HepG2 (cell line): ENCODE measurements around the gene MARCO. TPM values are rescaled to one million over a fixed set of nuclear protein-coding genes. Genes with fewer than 3 reads are reported as not detected.

ENCODE experiments used
- ATAC-seq: fragments of 200-7000 bp; cut with Tn5 transposase; 3 replicates; pipeline ENCODE4 v1.9.1; 2020; ENCODE audit warnings: mild to moderate bottlenecking, moderate library complexity
- BruUV-seq: library from RNA; stranded (reverse); fragments of 400-500 nt; replicated peaks from 2 replicates; lab custom pipeline; 2021; lab: Mats Ljungman, UMichigan
- CTCF ChIA-PET: fragments of 300-600 bp; formaldehyde crosslinking; extraction: SDS; loops from one replicate; lab custom pipeline; 2021; ENCODE audit warnings: low total read pairs, inconsistent platforms, low intra/inter-chr PET ratio; lab: Yijun Ruan, JAX
- POLR2A ChIA-PET: fragments of 350-600 bp; sonication (Branson Sonifier 250); formaldehyde crosslinking; loops from one replicate; lab custom pipeline; 2020; ENCODE audit warnings: antibody characterized with exemption, inconsistent platforms; lab: Yijun Ruan, JAX
- DNase-seq: peaks from one replicate; pipeline ENCODE4 v3.0.0-alpha.2; 2015; ENCODE audit warnings: low spot score
- FAIRE-seq: peaks from 3 replicates; lab custom pipeline; 2011; peaks lifted over from hg19 to GRCh38; lab: Jason Lieb, UNC
- H2AFZ ChIP-seq: one replicate; pipeline ENCODE4 v1.6.1; 2011; ENCODE audit warnings: low read length, inconsistent platforms
- H3K27ac ChIP-seq: fragments of 300-600 bp; 3 replicates; pipeline ENCODE4 v1.8.0; 2011; ENCODE audit warnings: mixed run types, mild to moderate bottlenecking, mixed read lengths, low read length, inconsistent platforms; ENCODE audit not compliant: insufficient read depth; ENCODE audit errors: extremely low read length
- H3K27me3 ChIP-seq, 2 experiments: fragments of 200-600 bp in 1 of 2; 2 replicates in 1 of 2; 3 replicates in 1 of 2; pipeline versions ENCODE4 v1.6.0 to v1.8.0; 2011; ENCODE audit warnings: low read length in 2 of 2, mild to moderate bottlenecking in 2 of 2, moderate library complexity in 2 of 2, inconsistent platforms in 1 of 2; ENCODE audit not compliant: insufficient read depth in 2 of 2, control insufficient read depth in 1 of 2
- H3K36me3 ChIP-seq, 2 experiments: fragments of 200-600 bp in 1 of 2; replicated peaks in 1 of 2; 2 replicates in 1 of 2; 3 replicates in 1 of 2; pipeline versions ENCODE4 v1.5.1 to v1.8.0; 2011; ENCODE audit warnings: low read length in 2 of 2, inconsistent platforms in 1 of 2; ENCODE audit not compliant: insufficient read depth in 2 of 2, control insufficient read depth in 1 of 2
- H3K4me1 ChIP-seq: 2 replicates; pipeline ENCODE4 v1.5.1; 2012; ENCODE audit warnings: low read length, inconsistent platforms; ENCODE audit not compliant: insufficient read depth
- H3K4me2 ChIP-seq: 2 replicates; pipeline ENCODE4 v1.6.0; 2011; ENCODE audit warnings: low read depth, low read length, inconsistent platforms
- H3K4me3 ChIP-seq, 3 experiments: fragments of 200-600 bp in 1 of 3; sonication (generic), shearing (Covaris generic) in 1 of 3; replicated peaks in 1 of 3; 2 replicates each; pipeline ENCODE4 v1.5.1; 2011 to 2016; ENCODE audit warnings: low read length in 3 of 3, inconsistent platforms in 2 of 3, low read depth in 2 of 3, mild to moderate bottlenecking in 2 of 3, control low read depth in 1 of 3, mixed read lengths in 1 of 3; ENCODE audit not compliant: insufficient read depth in 1 of 3
- H3K79me2 ChIP-seq: one replicate; pipeline ENCODE4 v1.6.1; 2011; ENCODE audit warnings: low read length, inconsistent platforms; ENCODE audit not compliant: insufficient read depth
- H3K9ac ChIP-seq: 2 replicates; pipeline ENCODE4 v1.6.0; 2011; ENCODE audit warnings: mild to moderate bottlenecking, low read depth, low read length, inconsistent platforms; ENCODE audit not compliant: insufficient read depth
- H3K9me3 ChIP-seq: 2 replicates; pipeline ENCODE4 v1.5.1; 2012; ENCODE audit warnings: mild to moderate bottlenecking, low read length
- H4K20me1 ChIP-seq: 2 replicates; pipeline ENCODE4 v1.6.0; 2011; ENCODE audit warnings: inconsistent platforms, mild to moderate bottlenecking, low read length, moderate library complexity; ENCODE audit not compliant: insufficient read depth
- CHD2 ChIP-seq: IDR thresholded peaks from 2 replicates; pipeline ENCODE4 v1.6.1; 2011; ENCODE audit warnings: low read depth, low read length, improper control_type of control experiment
- EED ChIP-seq: sonication (generic); formaldehyde crosslinking; IDR thresholded peaks from 2 replicates; pipeline ENCODE4 v1.5.0; 2020; ENCODE audit warnings: mild to moderate bottlenecking, missing genetic modification reagents
- FOXM1 ChIP-seq: sonication (generic); formaldehyde crosslinking; IDR thresholded peaks from 2 replicates; pipeline ENCODE4 v1.5.0; 2020; ENCODE audit warnings: missing genetic modification reagents
- GLMP ChIP-seq: sonication (generic); formaldehyde crosslinking; IDR thresholded peaks from 2 replicates; pipeline ENCODE4 v1.9.0; 2021; ENCODE audit warnings: missing genetic modification reagents, mild to moderate bottlenecking, borderline replicate concordance
- HIVEP1 ChIP-seq: sonication (generic); formaldehyde crosslinking; IDR thresholded peaks from 2 replicates; pipeline ENCODE4 v1.4.0; 2020; ENCODE audit warnings: mild to moderate bottlenecking, missing genetic modification reagents
- MXD1 ChIP-seq: sonication (generic); formaldehyde crosslinking; IDR thresholded peaks from 2 replicates; pipeline ENCODE4 v1.4.0; 2020; ENCODE audit warnings: mild to moderate bottlenecking, missing genetic modification reagents
- NONO ChIP-seq, 2 experiments: fragments of 450-650 bp in 1 of 2; sonication (generic) in 1 of 2; formaldehyde crosslinking in 1 of 2; IDR thresholded peaks in 1 of 2; conservative IDR thresholded peaks in 1 of 2; 2 replicates each; pipeline versions ENCODE4 v1.6.1 to v1.8.0; 2017 to 2022; ENCODE audit warnings: mild to moderate bottlenecking in 1 of 2, missing genetic modification reagents in 1 of 2, moderate library complexity in 1 of 2
- NR2C2 ChIP-seq: sonication (generic); formaldehyde crosslinking; IDR thresholded peaks from 2 replicates; pipeline ENCODE4 v1.4.0; 2020; ENCODE audit warnings: missing genetic modification reagents, mild to moderate bottlenecking, moderate library complexity, borderline replicate concordance
- SMAD1 ChIP-seq: sonication (generic); formaldehyde crosslinking; IDR thresholded peaks from 2 replicates; pipeline ENCODE4 v1.4.0; 2020; ENCODE audit warnings: missing genetic modification reagents, low read depth, mild to moderate bottlenecking, borderline replicate concordance
- XBP1 ChIP-seq: sonication (generic); formaldehyde crosslinking; IDR thresholded peaks from 2 replicates; pipeline ENCODE4 v1.5.0; 2020; ENCODE audit warnings: missing genetic modification reagents
- ZFP37 ChIP-seq: sonication (generic); formaldehyde crosslinking; IDR thresholded peaks from 2 replicates; pipeline ENCODE4 v1.4.0; 2020; ENCODE audit warnings: missing genetic modification reagents, borderline replicate concordance
- ZHX1 ChIP-seq: sonication (generic); formaldehyde crosslinking; IDR thresholded peaks from 2 replicates; pipeline ENCODE4 v1.8.1; 2022; ENCODE audit warnings: low read depth, mild to moderate bottlenecking, missing genetic modification reagents
- ZNF281 ChIP-seq: sonication (generic); formaldehyde crosslinking; IDR thresholded peaks from 2 replicates; pipeline ENCODE4 v1.4.0; 2020; ENCODE audit warnings: missing genetic modification reagents, borderline replicate concordance
- ZNF468 ChIP-seq: sonication (generic); formaldehyde crosslinking; IDR thresholded peaks from 2 replicates; pipeline ENCODE4 v1.8.0; 2022; ENCODE audit warnings: mild to moderate bottlenecking, moderate library complexity, missing genetic modification reagents
- ZNF709 ChIP-seq: sonication (generic); formaldehyde crosslinking; IDR thresholded peaks from 2 replicates; pipeline ENCODE4 v1.5.0; 2020; ENCODE audit warnings: mild to moderate bottlenecking, missing genetic modification reagents
- ZNF766 ChIP-seq: sonication (generic); formaldehyde crosslinking; IDR thresholded peaks from 2 replicates; pipeline ENCODE4 v1.5.0; 2020; ENCODE audit warnings: missing genetic modification reagents, borderline replicate concordance
- ZSCAN29 ChIP-seq: sonication (generic); formaldehyde crosslinking; conservative IDR thresholded peaks from 2 replicates; pipeline ENCODE4 v1.4.0; 2020; ENCODE audit warnings: mild to moderate bottlenecking, missing genetic modification reagents
- WGBS: methylation state at CpG from one replicate; pipeline ENCODE4 v1.1.6; 2017; ENCODE audit warnings: low lambda C conversion rate; 5-methylcytosine and 5-hydroxymethylcytosine counted together
- in situ Hi-C: cut with HindIII; loops from 2 replicates; pipeline ENCODE4 v1.10.0; 2017; ENCODE audit warnings: low pct_unique_long_range_greater_than_20kb; ENCODE audit not compliant: extremely low pct_ligation_motif_present
- intact Hi-C: fragments of 100-400 bp; cut with micrococcal nuclease; formaldehyde crosslinking; loops from one replicate; pipeline ENCODE4 v1.10.0; 2022; ENCODE audit not compliant: unreplicated experiment
- polyA plus RNA-seq, 8 experiments: library from polyadenylated mRNA; depleted of rRNA in 3 of 8; stranded (reverse) in 7 of 8; unstranded in 1 of 8; fragments of >200 nt; fragmentation: Illumina TruSeq in 4 of 8; extraction: Trizol in 4 of 8; gene quantifications; 2 replicates each; pipeline versions ENCODE4 v1.2.1 to v1.2.3, GENCODE V29; 2011 to 2016; ENCODE audit warnings: low read depth in 4 of 8, missing spikeins in 1 of 8, mixed read lengths in 1 of 8; ENCODE audit not compliant: insufficient read depth in 1 of 8
- total RNA-seq, 5 experiments: library from RNA; depleted of rRNA; stranded (reverse); fragments of >200 nt; fragmentation: Illumina TruSeq; extraction: Trizol; gene quantifications; 2 replicates each; pipeline ENCODE4 v1.2.3, GENCODE V29; 2016; ENCODE audit warnings: low read depth in 1 of 5

The MARCO gene
- total and polyA plus RNA-seq, 2 of the 13 experiments (the other 11 are each of a cell fraction or from before 2014, with no cell fraction given) = not detected

GRCh38 chr2:118902266-118903028, 39.5 kb upstream of the MARCO start:
- POLR2A ChIA-PET = no interaction called here
- no TSS peak for BruUV-seq
- Histone ChIP-seq H3K27me3 (no peaks in the 10 kb centered on the region), H4K20me1 (no peaks in the 10 kb centered on the region), H3K9me3 (no peaks in the 10 kb centered on the region), H3K79me2 (no peaks in the 10 kb centered on the region), H3K36me3 (no peaks in the 10 kb centered on the region), H3K4me2 (no peak overlapping the region), H3K27ac (no peak overlapping the region), H3K4me1 (no peaks in the 10 kb centered on the region), H3K4me3 (no peak overlapping the region), H3K9ac (no peak overlapping the region), H2AFZ (no peak overlapping the region)
- WGBS = 26% methylated on average over 11 of the region's 11 CpGs
- DNase-seq (no peak), ATAC-seq (no peak), FAIRE-seq (no peak)
- in situ Hi-C loops = no loop called here
- CTCF ChIA-PET = no interaction called here
- intact Hi-C loops = no loop called here
- TF ChIP-seq SMAD1 (CRISPR knock-in tag) (no peak), ZNF709 (CRISPR knock-in tag) (no peak), ZNF468 (CRISPR knock-in tag) (no peak), ZSCAN29 (no peak), NR2C2 (CRISPR knock-in tag) (no peak), ZNF281 (CRISPR knock-in tag) (no peak), ZNF766 (CRISPR knock-in tag) (no peak), FOXM1 (CRISPR knock-in tag) (no peak), NONO (IDR thresholded peaks at IDR 0.05) (no peak), NONO (CRISPR knock-in tag; conservative IDR thresholded peaks at IDR 0.05) (no peak), EED (no peak), MXD1 (no peak), CHD2 (no peak), XBP1 (no peak), GLMP (CRISPR knock-in tag) (no peak), ZHX1 (CRISPR knock-in tag) (no peak), HIVEP1 (CRISPR knock-in tag) (no peak), ZFP37 (CRISPR knock-in tag) (no peak)
